GM18870 (cell line): ENCODE measurements around the gene CRIM1.

Source experiments
- ATAC-seq: cut with Tn5 transposase; IDR thresholded peaks from one replicate; pipeline ENCODE4 v1.9.1; 2021; ENCODE audit warnings: moderate library complexity; ENCODE audit not compliant: unreplicated experiment

CRIM1 gene

DNA sequence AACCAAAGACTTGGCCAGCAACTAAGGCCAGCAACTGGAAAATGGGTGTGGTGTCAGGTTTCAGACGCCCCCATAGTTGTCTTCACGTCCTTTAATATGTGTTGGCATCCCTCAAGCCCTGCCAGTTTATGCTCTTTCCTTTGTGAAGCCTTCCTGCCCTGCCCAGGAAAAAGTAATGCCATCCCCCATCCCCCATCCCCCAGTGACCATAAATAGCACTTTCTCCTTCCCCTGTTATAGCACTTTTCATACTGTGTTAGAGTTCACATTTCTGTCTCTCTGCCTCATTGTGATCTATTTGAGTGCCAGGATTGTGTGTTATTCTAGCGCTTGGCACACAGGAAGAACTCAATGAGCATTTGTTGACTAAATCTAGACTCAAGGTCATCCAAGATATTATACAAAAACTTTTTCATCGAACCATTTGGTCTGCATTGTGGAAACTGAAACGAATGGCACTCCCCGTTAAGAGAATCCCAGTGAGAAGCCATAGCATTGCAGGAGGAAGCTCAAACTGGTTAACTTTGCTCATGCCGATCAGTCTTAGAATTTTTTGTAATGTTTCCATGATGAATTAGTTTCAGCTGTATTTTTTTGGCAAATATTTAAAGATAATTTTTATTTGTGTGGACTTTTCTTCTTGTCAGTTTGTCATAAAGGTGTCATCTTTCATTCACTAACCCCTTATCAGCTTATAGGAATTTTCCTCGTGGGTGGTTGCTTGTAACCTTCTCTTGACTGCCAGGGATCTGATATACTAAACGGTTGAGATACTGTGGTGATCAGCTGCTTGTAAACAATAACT is 15.7 kb downstream of the CRIM1 start:
- no peak for ATAC-seq

DNA sequence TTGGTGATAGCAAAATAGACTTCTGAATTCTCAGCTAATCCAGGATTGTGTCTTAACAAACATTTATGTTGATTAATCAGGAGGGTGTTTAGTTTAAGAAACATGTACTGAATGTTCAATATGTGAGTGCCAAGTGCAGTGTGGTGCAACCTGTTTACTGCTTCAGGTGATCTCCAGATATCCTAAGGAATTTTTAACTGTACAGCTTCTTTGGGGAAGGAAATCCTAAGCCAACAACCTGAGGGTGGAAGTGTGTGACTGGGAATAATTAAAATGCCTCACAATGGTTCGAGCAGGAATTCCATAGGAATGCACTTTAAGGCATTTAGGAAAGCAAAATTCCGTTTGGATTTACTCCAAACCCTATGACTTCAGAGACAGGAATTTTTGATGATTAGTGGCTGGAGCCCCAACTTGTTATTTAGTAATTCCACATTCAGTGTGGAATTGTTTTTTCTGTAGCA is 16.4 kb downstream of the CRIM1 start:
- no peak for ATAC-seq

DNA sequence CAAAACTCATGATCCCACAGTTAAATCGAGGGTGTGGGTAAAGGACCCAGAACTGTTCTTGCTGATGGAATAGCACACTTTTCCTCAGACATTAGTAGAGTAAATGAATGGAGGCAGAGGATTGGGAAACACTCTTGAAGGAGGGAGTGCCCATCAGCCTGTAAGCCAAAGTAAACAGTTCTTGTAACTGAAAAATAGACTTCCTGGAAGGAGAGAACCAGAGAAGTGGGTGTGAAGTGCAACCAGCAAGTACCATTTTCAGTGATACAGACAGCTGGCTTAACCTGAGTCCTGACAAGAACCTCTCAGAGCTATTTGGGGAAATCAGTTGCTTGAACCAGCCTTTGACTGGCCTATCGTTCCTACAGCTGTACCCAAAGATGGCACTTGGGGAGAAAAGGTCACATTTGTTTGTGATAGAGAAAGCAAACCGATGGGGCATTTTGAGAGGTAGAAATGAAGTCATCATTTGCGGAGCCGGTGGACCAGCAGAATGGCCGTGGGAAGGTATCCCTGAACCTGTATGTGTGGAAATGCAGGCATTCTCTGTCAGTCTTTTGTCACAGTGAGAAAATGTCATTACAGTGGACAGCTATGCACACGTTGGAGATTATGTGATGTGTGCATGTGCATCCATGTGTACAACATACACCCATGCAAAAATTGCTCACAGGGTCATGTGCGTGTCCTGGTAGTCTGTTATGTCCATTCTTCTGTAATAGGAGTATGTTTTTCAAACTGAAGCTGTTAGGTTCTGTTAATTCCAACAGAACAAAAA is 17.8 kb downstream of the CRIM1 start:
- no peak for ATAC-seq

DNA sequence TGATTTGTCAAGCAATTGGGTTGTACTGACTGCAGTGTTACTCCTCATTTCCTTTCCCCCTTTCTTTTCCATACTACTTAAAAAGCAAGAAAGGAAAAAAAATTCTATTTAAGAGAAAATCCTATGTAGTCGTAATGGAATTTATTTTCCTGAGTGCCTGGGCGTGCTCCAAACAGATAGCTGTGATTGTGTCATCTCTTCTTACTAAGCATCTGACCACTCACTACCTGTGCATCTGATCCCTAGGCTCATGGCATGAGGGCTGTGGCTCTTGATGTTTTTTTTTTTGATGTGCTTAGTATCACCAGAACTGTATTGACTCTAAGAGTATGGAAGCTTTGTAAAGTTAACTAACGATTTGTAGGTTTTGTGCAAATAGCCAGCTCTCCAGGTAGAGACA is 19.0 kb downstream of the CRIM1 start:
- no peak for ATAC-seq

DNA sequence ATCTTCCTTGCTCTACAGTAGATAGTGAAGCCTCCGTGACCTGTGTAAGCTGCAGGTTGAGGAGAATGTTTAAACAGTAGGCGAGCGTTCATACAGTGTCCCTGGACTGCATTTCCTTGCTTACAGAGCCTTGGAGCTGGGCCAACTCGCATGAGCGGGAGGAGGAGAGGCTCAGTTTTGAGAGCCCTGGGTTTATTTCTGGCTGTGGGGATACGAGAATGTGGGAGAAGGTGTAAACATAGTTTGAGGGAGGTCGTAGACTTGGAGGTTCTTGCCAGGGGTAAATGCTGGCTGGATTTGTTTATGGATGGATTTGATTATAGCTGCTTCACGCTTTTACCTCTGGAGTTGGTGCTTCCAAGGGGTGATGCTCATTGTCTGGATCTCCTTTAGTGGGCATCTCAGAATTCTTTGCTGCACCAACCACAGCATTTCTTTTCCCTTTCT is 20.8 kb downstream of the CRIM1 start:
- no peak for ATAC-seq

DNA sequence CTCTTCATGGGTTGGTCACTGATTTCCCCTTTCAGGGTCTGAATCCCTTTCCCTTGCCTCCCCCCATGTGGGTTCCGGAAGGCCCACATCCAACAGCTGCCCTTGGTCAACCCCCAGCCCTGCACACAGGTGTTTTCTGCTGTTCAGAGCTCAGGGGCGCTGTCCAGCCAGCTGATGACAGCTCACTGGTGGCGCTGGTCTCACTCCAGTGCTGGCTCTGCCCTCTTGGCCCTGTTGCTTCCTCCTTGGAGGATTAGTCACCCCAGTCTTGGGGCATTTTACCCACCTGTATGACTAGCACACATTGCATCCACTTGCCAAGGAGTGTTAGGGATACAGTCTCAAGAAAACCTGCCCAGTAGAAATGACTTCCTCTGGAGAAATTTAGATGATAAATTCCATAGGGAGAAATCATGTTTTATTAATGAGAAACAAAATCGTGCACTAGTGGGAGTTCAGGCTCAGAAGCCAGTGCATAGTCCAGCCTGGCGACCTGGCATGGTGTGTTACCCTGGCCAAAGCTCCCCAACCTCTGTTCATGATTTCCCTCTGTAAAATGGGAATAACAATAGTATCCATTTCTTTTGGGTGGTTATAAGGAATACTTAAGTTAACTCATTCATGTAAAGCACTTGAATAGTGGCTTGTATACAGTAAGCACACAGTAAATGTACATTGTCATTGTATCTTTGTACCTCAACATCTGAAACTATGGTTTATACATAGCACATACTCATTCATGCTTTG is 21.6 kb downstream of the CRIM1 start:
- ATAC-seq = no peak

DNA sequence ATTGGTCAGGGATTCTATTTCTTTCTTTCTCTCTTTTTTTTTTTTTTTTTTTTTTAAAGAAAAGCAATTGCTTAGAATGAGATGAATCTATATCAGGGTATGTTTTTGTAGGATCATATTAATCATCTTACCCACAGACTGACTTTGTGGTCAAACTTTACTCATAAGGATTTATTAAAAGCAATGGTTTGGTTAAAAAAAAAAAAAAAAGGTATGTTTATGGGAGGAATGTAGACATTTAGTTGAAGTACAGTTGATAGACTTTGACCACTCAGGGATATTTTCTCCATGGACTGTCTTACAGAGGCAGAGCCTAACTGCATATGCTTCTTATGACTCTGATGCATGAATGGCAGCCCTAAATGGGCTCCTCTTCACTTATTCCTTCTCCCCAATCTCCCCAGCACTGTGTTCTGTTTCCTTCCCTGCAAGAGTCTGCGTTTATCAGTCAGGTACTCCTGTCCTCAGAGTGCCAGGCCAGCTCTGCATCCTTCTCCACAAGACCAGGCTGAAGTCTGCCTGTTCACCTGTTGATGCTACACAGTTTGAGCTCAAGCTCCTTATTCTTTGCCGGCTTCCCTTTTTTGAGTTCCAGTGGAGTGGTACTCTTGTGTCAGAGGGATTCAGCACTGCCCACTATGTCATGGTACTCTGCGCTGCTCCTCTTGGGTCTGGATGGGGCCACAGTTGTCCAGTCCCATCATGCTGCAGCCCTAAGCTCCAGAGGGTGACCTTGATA is 24.3 kb downstream of the CRIM1 start:
- no peak for ATAC-seq

DNA sequence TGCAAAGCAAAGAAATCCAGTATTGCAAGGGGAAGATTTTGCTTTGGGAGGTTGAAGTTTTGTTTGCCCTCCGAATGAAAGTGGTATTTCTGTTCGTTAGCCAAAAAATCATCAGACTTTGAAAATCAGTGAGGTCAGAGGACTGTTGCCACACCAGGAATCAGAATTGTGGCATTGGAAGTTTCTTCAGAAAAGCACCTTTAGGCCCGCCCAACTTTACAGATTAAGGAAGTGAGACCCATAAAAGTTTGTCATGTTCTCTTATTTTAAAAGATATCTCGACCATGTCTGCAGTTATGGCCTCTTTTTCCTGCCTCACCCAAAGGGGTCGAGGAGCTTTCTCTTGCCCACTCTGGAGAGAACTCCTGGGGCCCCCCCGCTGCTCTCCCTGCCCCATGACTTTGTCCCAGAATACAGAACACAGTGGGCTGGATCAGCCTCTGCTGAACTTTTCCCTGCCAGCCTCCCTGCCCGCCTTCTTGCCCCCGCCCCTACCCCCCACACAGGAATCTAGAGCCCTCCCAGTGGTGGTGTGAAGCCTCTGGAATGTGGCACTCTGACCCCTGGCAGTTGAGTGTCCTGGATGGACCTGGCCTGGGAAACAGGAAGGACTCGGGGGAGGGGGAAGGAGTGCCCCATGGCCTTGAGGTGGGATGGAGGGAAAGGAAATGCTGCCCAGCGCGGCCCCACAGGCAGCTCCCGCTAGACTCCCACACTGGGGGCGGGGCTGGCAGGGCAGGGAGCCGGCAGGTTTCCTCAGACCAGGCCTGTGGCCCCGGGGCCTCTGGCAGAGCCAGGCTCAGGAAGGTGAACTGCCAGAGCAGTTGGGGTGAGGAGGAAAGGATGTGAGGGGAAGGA is 25.3 kb downstream of the CRIM1 start:
- no peak for ATAC-seq

DNA sequence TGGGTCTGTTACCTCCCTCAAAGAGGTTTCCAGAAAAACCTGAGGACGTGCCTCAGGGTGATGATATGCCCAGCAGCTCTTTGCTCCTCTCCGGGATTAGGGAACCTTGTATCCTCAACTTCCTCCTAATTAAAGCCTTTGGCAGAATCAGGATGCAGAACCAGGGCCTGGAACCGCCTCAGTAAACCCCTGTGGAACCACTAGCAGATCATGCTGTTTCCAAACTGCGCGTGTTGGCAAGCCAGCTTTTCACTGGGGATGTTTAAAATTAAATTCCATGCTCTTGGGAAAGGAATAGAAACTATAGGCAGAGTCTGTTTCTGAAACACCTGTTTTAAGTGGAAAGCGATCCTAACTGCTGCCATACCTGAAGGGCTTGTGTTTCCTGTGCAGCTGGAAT is 26.4 kb downstream of the CRIM1 start:
- no peak for ATAC-seq

DNA sequence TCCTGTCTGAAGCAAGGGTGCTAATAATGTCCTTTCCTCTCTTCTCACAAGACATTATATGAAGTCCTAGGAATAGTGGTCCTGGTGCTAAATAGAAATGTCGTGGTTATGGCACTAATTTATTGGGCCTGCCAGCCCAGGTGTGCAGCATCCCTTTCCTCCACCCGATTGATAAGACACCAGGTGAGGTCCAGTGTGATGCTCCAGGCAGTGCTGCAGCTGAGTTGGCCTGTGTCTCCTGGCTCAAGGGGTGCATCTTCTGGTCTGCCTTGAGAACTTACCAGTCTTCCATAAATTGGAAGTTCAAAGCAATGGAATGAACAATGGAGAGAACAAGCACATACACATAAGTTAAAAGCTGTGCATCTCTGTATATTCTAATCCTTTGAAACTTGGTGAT is 26.9 kb downstream of the CRIM1 start:
- no peak for ATAC-seq

DNA sequence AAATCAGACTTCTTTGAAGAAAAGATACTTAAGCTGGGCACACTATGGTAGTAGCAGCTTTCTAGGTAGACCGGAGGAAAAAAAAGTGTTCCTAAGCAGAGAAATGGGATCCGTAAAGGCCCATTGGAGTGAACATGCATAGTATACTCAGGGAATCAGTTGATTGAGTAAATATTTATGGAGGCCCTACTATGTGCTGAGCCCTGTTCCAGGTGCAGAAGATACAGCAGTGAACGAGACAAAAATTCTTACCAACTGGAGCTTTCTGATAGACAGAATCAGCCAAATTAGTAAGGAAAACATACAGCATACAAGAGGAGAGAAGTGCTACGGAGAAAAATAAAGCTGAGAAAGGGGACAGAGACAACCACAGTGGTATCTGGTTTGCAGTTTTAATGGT is 28.1 kb downstream of the CRIM1 start:
- ATAC-seq = no peak

DNA sequence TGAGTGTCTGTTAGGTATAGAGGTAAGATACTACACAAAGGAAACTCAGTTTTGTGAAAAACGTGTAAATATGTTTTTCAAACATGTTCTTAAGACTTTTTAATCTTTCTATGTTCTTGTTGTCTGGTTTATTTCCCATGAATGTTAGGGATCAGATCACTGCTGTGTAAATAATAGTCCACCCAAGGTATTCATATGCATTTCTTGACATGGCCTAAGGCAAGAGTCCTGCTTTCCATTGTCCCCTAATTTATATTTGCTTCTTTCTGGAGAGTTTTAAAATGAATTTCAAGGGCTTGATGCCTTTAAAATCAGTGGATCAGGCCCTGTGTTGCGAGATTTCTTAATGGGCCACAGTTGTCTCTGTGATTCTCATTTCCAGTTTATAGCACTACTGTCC is 28.9 kb downstream of the CRIM1 start:
- ATAC-seq = no peak

DNA sequence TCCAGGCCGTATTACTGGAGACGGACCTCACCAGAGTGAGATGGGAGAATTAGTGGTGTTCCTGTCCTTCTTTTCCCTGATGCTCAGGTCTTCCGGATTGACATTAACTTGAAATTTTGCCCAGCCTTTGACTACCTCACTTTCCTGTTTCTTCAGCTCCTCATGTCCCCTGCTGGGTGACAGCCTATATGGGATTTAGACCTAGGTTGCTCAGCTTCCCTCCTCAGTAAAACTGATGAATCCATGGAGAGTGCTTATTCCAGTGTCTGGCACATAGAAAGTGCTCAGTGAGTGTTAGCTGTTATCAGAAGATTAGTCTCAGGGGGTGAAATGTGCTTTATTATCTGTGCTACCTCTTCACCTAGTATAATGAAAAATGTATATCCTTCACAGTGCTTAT is 30.0 kb downstream of the CRIM1 start:
- ATAC-seq = no peak

DNA sequence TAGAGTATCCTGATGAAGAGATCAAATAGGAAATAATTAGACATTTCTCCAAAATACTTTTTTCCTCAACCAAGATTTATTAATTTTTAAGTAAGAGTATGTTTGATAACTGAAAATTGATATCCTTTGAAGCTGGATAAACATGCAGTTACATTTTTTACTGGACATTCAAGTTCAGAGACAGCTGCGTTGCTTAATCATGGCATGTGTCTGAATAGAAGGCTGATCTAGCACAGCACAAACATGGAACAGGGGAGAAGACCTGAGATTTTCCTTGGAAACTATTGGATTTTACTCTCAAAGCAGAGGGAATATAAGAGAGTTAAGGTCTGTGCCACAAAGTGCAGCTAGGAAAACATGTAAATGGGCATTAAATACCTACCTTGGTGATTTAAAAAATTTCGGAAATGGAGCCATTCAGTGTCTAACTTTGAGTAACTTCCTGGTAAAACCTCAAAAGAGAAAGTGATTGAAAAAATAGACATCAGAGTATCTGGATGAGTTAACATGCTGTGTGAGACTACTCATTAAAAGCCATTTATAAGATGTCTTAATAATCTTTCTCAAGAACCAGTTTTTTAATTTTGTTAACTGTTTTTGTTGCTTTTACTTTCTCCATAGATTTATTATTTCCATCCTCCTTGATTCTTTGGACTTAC is 31.8 kb downstream of the CRIM1 start:
- no peak for ATAC-seq

DNA sequence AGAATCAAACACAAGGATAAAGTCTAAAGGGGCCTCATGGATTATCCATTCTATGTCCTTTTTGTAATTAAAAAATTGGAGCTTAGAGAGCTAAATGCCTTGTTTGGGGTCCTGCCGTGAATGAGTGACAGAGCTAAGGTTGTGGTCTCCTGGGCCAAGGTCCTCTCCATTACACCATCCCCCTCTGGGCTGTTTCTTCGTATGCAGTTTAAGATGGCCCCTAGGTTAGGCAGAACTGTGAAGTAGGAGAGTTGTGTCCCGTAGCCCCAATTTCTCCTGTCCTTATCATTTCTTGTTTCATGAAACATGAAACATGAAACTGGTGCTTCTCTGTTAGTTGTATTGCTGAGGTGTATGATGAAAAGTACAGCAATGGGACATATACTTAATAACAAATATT is 32.9 kb downstream of the CRIM1 start:
- ATAC-seq = no peak

DNA sequence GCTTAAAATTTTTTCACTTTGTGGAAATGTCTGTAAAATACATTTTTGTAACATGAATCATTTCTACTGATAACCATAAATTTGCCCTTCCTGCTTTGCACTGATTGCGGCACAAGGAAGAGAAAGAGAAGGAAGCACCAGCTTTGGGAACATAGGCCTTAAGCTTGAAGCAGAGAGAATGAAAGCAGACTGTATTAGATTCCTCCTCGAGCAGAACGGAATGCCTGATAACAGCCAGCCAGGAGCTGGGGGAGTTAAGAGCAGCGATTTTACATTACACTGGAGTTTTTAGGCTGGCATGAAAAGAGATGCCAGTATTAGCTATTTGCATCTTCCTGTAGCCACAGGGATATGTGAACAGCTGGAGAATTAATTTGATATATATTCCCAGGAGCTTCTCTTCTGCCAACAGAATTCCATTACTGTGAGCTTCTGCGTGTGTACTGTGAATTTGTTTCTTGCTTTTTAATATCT is 33.5 kb downstream of the CRIM1 start:
- ATAC-seq = no peak

DNA sequence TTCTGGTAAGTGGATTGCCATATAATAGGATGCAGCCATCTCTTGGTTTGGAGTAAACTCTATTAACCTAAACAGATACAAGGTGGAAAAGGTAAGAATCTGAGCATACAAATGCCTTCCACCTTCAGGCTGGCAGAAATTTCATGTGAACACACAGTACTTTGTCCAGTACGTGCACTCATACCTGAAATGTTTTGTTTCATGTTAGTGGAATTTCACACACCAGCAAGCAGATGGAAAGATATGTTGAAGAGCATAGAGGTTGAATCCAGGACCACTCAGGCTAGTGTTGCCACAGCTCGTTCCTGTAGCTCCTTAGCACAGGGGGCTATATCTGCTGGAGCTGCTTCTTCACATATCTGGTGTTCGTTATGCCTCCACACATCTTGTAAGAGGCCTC is 34.0 kb downstream of the CRIM1 start:
- ATAC-seq = no peak

DNA sequence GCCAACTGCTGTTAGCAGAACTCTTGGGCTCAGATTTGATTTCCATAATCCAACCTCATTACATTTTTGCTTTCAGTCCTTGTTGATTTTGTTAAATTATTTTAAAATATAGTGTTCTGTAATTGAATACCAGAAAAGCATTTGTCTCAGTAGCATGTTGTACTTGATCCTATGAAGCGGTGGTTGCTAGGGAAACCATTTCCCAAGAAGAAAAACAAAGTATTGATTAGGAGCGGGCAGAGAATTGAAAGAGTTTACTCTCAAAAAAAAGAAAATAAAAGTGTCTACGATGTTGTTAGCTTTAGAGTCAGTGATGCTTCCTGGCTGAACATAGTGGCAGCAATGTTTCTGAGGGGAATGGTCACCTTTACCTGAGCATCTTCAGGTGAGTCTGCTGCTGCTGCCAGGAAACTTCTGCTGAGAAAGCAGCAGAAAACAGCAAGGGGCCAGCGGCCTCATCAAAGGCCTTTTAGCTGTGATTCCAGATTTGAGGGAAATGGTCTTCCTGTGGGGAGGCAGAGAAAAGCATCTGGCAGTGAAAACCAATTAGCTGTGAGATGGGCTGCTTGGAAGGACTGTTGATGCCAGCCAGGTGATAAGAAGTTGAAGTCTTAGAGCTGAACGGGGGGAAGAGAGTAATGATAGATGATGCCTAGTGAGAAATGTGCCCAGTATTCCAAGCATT is 37.1 kb downstream of the CRIM1 start:
- ATAC-seq = no peak
